Ovary (tissue), 9 donors: ENCODE data around the gene SSR4. TPM values are rescaled to one million over a fixed set of nuclear protein-coding genes. Genes with fewer than 3 reads are reported as not detected.

Experiments used
- DNase-seq, 5 donors: peaks; one replicate each; pipeline ENCODE4 v3.0.0-alpha.2; 2019 to 2020
- H3K27ac ChIP-seq, 2 donors: fragments of 200-600 bp; one replicate each; pipeline versions ENCODE4 v1.5.1 to v1.8.0; 2019 to 2022
- H3K27me3 ChIP-seq: fragments of 200-600 bp; one replicate; pipeline ENCODE4 v1.8.0; 2022
- H3K36me3 ChIP-seq: fragments of 200-600 bp; sonication (generic); one replicate; pipeline ENCODE4 v1.5.1; 2019
- H3K4me1 ChIP-seq: one replicate; pipeline ENCODE4 v1.8.1; 2013; ENCODE audit warnings: mild to moderate bottlenecking, moderate library complexity; ENCODE audit not compliant: insufficient read depth
- H3K4me3 ChIP-seq: fragments of 200-600 bp; sonication (generic); one replicate; pipeline ENCODE4 v1.5.1; 2017
- H3K9me3 ChIP-seq, 2 donors: fragments of 200-600 bp in 1 of 2; sonication (generic) in 1 of 2; one replicate each; pipeline versions ENCODE4 v1.5.1 to v1.8.1; 2013 to 2019; ENCODE audit warnings: mild to moderate bottlenecking in 1 of 2, moderate library complexity in 1 of 2
- CTCF ChIP-seq, 3 donors: fragments of 450-650 bp in 2 of 3; fragments of 200-600 bp in 1 of 3; IDR thresholded peaks; one replicate each; pipeline versions ENCODE4 v1.5.1 to v1.8.0; 2016 to 2022; ENCODE audit warnings: antibody characterized with exemption in 3 of 3, mild to moderate bottlenecking in 1 of 3
- EP300 ChIP-seq: sonication (generic); formaldehyde crosslinking; IDR thresholded peaks from one replicate; pipeline ENCODE4 v1.6.1; 2017; ENCODE audit warnings: antibody characterized with exemption
- POLR2A ChIP-seq: fragments of 450-650 bp; IDR thresholded peaks from one replicate; pipeline ENCODE4 v1.6.1; 2017; ENCODE audit warnings: antibody characterized with exemption, mild to moderate bottlenecking, moderate library complexity
- WGBS, 3 donors: extraction: QIAGEN DNeasy Blood & Tissue Kit in 1 of 3; methylation state at CpG; one replicate each; pipeline versions ENCODE4 v1.1.5 to v1.1.7; 2013 to 2017; 5-methylcytosine and 5-hydroxymethylcytosine counted together
- intact Hi-C, 4 donors: fragments of 100-400 bp; cut with DNase I; formaldehyde crosslinking; loops; one replicate each; pipeline versions ENCODE4 v1.11.0 to v1.15.1; 2022 to 2023
- polyA plus RNA-seq, 2 donors: library from polyadenylated mRNA; stranded (reverse); fragments of 200-250 nt in 1 of 2; fragments of 350-450 nt in 1 of 2; fragmentation: Illumina TruSeq in 1 of 2; extraction: RNeasy Lipid Tissue Mini Kit (QIAGEN cat#74804) in 1 of 2; gene quantifications; one replicate each; pipeline ENCODE4 v1.2.3, GENCODE V29; 2013 to 2014
- total RNA-seq, 7 donors: library from RNA; depleted of rRNA in 2 of 7; stranded (reverse); fragments of >200 nt in 2 of 7; fragmentation: NEBNext Ultra II Directional in 3 of 7; extraction: Animal tissue kit (Norgen Biotek cat#: 25700) in 3 of 7; gene quantifications; one replicate each; pipeline versions ENCODE4 v1.1.0 to v1.2.4, GENCODE V29; 2016 to 2023
- donor health status: DM: no; HTN: no; CAD: no; lungs with moderate emphysema.
- donor health status: DM: no; HTN: no; CAD: no.
- donor health status: Bipolar disorder and iron deficiency.
- donor health status: DM: yes; HTN: yes; CAD: no.
- donor health status: DM: no; HTN: no; CAD: no.
- donor health status: DM: yes; HTN: yes; CAD: no.

The SSR4 gene
- total and polyA plus RNA-seq, 9 donors = 120 to 261 (median 155) TPM

DNA sequence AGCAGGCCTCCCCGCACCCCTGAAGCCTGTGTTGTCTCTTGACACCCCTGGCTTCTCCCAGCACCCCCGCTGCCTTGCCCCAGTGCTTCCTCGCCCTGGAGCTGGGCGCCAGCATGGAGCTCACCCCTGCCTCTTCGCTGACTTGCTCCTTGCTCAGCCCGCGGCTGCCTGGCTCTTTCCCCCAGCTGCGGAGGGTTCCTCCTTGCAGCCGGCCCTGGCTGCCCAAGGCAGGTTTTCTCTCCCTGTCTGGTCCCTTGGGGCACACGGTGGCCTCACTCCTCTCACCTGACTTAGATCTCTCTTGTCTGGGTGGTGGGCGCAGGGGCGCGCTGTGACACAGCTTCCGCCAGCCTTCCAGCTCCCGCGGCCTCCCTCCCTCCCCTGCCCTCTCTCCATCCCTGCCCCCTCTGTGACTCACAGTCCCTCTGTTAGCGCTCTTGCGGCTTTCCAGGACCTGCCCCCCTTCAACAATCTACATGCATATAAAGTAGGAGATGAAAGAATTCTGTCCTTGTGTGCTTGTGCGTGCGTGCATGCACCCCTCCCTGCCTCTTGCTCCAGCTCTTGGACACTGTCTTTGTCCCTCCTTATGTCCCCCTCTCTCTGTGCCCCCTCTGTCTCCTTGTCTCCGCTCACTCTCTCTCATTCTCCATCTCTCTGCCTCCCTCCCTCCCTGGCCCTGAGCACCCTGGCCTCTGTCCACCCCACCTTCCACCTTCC is 28.2 kb upstream of the SSR4 start:
- H3K4me1 ChIP-seq = no peaks in the 10 kb centered on the region
- peak in 4 of 5 donors; percentile 28 to 53 (median 40) for DNase-seq
- TF ChIP-seq POLR2A (no peak), CTCF (IDR thresholded peaks at IDR 0.05) (no peak), EP300 (no peak)
- WGBS, 3 donors = 58 to 64% (median 60%) methylated on average over 21 of the region's 21 CpGs
- H3K27me3 ChIP-seq = no peaks in the 10 kb centered on the region
- H3K9me3 ChIP-seq = no peaks in the 10 kb centered on the region
- H3K4me3 ChIP-seq = no peak overlapping the region
- H3K36me3 ChIP-seq = no peaks in the 10 kb centered on the region
- H3K27ac ChIP-seq = no peak overlapping the region
- intact Hi-C loops = loop anchor here in 3 of 4 donors (5.0 kb wide), 3 partner anchors 186 to 291 kb away; no protein-coding TSS in a partner anchor

GRCh38 chrX:153766871-153767673 is 27.4 kb upstream of the SSR4 start:
- H3K9me3 ChIP-seq = no peaks in the 10 kb centered on the region
- no peak overlapping the region for H3K27ac ChIP-seq
- H3K27me3 ChIP-seq = no peaks in the 10 kb centered on the region
- DNase-seq = peak in 4 of 5 donors; percentile 8 to 38 (median 23)
- H3K4me3 ChIP-seq = no peak overlapping the region
- H3K4me1 ChIP-seq = no peaks in the 10 kb centered on the region
- no peak for TF ChIP-seq EP300
- TF ChIP-seq POLR2A = no peak
- 82 to 92% (median 91%) methylated on average over 55 to 56 of the region's 56 CpGs for WGBS, 3 donors
- intact Hi-C loops = loop anchor here in 3 of 4 donors (5.0 kb wide), 3 partner anchors 185 to 290 kb away; no protein-coding TSS in a partner anchor
- H3K36me3 ChIP-seq = no peaks in the 10 kb centered on the region

DNA sequence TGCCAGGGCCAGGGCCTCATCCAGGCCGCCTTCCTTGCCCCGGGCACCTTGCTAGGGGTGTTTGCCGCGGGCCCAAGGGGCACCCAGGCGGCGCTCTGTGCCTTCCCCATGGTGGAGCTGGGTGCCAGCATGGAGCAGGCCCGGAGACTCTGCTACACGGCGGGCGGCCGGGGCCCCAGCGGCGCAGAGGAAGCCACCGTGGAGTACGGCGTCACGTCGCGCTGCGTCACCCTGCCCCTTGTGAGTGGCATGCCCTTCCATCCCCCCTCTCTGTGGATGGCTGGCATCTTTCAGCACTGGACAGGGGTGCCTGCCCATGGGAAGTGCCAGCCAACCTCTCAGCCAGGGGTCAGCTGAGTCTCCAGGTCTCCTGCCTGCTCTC is 26.8 kb upstream of the SSR4 start:
- DNase-seq = peak in 1 of 5 donors; percentile 10
- TF ChIP-seq POLR2A (no peak), CTCF (IDR thresholded peaks at IDR 0.05) (no peak), EP300 (no peak)
- Histone ChIP-seq H3K27me3 (no peaks in the 10 kb centered on the region), H3K36me3 (no peaks in the 10 kb centered on the region), H3K4me3 (no peak overlapping the region), H3K9me3 (no peaks in the 10 kb centered on the region), H3K4me1 (no peaks in the 10 kb centered on the region), H3K27ac (no peak overlapping the region)
- WGBS, 3 donors = 92 to 94% (median 92%) methylated on average over 20 of the region's 20 CpGs
- intact Hi-C loops = loop anchor here in 3 of 4 donors (5.0 kb wide), 3 partner anchors 185 to 290 kb away; no protein-coding TSS in a partner anchor

GRCh38 chrX:153768311-153769157 is 25.9 kb upstream of the SSR4 start:
- TF ChIP-seq CTCF (IDR thresholded peaks at IDR 0.05) = no peak
- no peak for TF ChIP-seq POLR2A
- H3K27me3 ChIP-seq = no peaks in the 10 kb centered on the region
- H3K27ac ChIP-seq = no peak overlapping the region
- WGBS, 3 donors = 86 to 89% (median 88%) methylated on average over 21 to 22 of the region's 22 CpGs
- no peak overlapping the region for H3K4me3 ChIP-seq
- DNase-seq = peak in 3 of 5 donors; percentile 15 to 34 (median 16)
- H3K9me3 ChIP-seq = no peaks in the 10 kb centered on the region
- no peaks in the 10 kb centered on the region for H3K36me3 ChIP-seq
- no peaks in the 10 kb centered on the region for H3K4me1 ChIP-seq
- intact Hi-C loops = loop anchor here in 3 of 4 donors (5.0 kb wide), 3 partner anchors 184 to 289 kb away; no protein-coding TSS in a partner anchor
